Lung (tissue), 12 donors: Measurements from ENCODE around the gene MARK3. TPM values are rescaled to one million over a fixed set of nuclear protein-coding genes. Genes with fewer than 3 reads are reported as not detected.

ENCODE experiments used
- ATAC-seq: fragments of 200-7000 bp; cut with Tn5 transposase; one replicate; pipeline ENCODE4 v1.9.1; 2020; ENCODE audit warnings: moderate number of reproducible peaks; ENCODE audit not compliant: insufficient read depth, low FRiP score
- DNase-seq, 3 donors: peaks; one replicate each; pipeline ENCODE4 v3.0.0-alpha.2; 2013 to 2017
- H3K27ac ChIP-seq, 2 donors: one replicate each; pipeline ENCODE4 v1.5.1; 2013; ENCODE audit warnings: mild to moderate bottlenecking in 2 of 2, moderate library complexity in 2 of 2, control low read depth in 1 of 2, inconsistent platforms in 1 of 2, low read depth in 1 of 2, low read length in 1 of 2
- H3K27me3 ChIP-seq, 3 donors: one replicate each; pipeline ENCODE4 v1.5.1; 2013; ENCODE audit warnings: low read length in 2 of 3; ENCODE audit not compliant: control insufficient read depth in 3 of 3, insufficient read depth in 3 of 3
- H3K36me3 ChIP-seq, 4 donors: one replicate each; pipeline ENCODE4 v1.5.1; 2013; ENCODE audit warnings: low read length in 4 of 4, mild to moderate bottlenecking in 1 of 4, moderate library complexity in 1 of 4; ENCODE audit not compliant: control insufficient read depth in 4 of 4, insufficient read depth in 4 of 4
- H3K4me1 ChIP-seq, 5 donors: one replicate each; pipeline ENCODE4 v1.5.1; 2013; ENCODE audit warnings: low read length in 5 of 5, mild to moderate bottlenecking in 2 of 5, moderate library complexity in 1 of 5; ENCODE audit not compliant: control insufficient read depth in 5 of 5, insufficient read depth in 5 of 5
- H3K4me3 ChIP-seq: one replicate; pipeline ENCODE4 v1.5.1; 2013; ENCODE audit warnings: mild to moderate bottlenecking, control low read depth, moderate library complexity
- H3K9ac ChIP-seq, 2 donors: one replicate each; pipeline ENCODE4 v1.5.1; 2013; ENCODE audit warnings: low read length in 2 of 2, control low read depth in 1 of 2; ENCODE audit not compliant: insufficient read depth in 1 of 2
- H3K9me3 ChIP-seq, 4 donors: one replicate each; pipeline ENCODE4 v1.5.1; 2013; ENCODE audit warnings: low read length in 3 of 4, mild to moderate bottlenecking in 1 of 4, moderate library complexity in 1 of 4; ENCODE audit not compliant: control insufficient read depth in 4 of 4, insufficient read depth in 3 of 4
- WGBS, 2 donors: extraction: QIAGEN DNeasy Blood & Tissue Kit; methylation state at CpG; one replicate each; pipeline ENCODE4 v1.1.7; 2013; 5-methylcytosine and 5-hydroxymethylcytosine counted together
- polyA plus RNA-seq, 2 donors: library from polyadenylated mRNA; stranded (reverse); fragments of 200-250 nt; gene quantifications; one replicate each; pipeline ENCODE4 v1.2.1, GENCODE V29; 2013
- total RNA-seq, 2 donors: library from RNA; depleted of rRNA in 1 of 2; stranded (reverse); fragments of >200 nt in 1 of 2; gene quantifications; one replicate each; pipeline ENCODE4 v1.2.1, GENCODE V29; 2014 to 2021
- TF ChIP-seq, protein P1 (sequence below): IDR thresholded peaks from 2 replicates; pipeline ENCODE4 v1.5.1; 2012; ENCODE audit warnings: mild to moderate bottlenecking; ENCODE audit errors: control extremely low read depth, extremely low read depth
- donor health status: control.
- donor health status: control.
- donor health status: Bipolar disorder and iron deficiency.
- donor health status: healthy.
- donor health status: DM: yes; HTN: yes; CAD: no.

Gene MARK3
- total and polyA plus RNA-seq, 4 donors: 56.2 to 177 (median 101) TPM

DNA sequence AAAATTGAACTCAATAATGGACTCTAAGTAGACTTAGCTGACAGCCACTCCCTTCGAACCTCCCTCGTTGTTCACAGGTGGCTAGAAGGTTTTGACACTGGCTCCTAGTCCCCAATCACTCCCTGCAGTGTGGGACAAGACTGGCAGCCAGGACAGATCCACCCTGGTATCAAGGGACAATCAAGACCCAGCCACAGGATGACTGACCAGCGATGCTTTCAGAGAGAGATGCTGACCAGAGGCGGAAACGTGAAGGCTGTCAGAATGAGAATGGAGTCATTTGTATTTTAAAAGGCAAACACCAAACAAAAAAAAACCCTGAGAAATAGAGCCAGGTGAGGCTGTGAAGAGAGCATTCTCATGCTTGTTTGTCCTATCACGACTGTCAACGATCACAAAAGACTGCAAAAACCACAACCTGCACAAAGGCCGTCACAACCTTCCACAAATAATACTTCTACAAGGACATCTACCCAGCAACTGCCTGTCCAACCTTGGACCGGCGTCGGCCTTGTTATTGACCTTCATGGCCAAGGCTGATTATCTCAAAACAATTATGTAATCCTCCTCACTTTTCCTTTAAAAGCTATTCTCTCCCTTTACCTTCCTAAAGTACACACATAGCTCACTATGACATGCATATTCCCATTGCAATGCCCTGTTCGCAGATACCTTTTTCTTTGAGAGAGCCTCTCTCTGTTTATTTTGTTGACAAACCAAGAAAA is 38.0 kb upstream of the MARK3 start:
- H3K27me3 ChIP-seq: no peaks in the 10 kb centered on the region
- H3K27ac ChIP-seq: no peak overlapping the region
- no peaks in the 10 kb centered on the region for H3K4me1 ChIP-seq
- peaks cover 11 to 21% (median 14%) of the 10 kb centered on the region in 4 donors for H3K36me3 ChIP-seq
- H3K9ac ChIP-seq: no peak overlapping the region
- TF ChIP-seq, protein P1, sequence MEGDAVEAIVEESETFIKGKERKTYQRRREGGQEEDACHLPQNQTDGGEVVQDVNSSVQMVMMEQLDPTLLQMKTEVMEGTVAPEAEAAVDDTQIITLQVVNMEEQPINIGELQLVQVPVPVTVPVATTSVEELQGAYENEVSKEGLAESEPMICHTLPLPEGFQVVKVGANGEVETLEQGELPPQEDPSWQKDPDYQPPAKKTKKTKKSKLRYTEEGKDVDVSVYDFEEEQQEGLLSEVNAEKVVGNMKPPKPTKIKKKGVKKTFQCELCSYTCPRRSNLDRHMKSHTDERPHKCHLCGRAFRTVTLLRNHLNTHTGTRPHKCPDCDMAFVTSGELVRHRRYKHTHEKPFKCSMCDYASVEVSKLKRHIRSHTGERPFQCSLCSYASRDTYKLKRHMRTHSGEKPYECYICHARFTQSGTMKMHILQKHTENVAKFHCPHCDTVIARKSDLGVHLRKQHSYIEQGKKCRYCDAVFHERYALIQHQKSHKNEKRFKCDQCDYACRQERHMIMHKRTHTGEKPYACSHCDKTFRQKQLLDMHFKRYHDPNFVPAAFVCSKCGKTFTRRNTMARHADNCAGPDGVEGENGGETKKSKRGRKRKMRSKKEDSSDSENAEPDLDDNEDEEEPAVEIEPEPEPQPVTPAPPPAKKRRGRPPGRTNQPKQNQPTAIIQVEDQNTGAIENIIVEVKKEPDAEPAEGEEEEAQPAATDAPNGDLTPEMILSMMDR: no peak
- H3K9me3 ChIP-seq: no peaks in the 10 kb centered on the region
- no peak overlapping the region for H3K4me3 ChIP-seq
- ATAC-seq (no peak), DNase-seq (no peak)
- 68 to 77% methylated on average over 12 of the region's 12 CpGs for WGBS, 2 donors

DNA sequence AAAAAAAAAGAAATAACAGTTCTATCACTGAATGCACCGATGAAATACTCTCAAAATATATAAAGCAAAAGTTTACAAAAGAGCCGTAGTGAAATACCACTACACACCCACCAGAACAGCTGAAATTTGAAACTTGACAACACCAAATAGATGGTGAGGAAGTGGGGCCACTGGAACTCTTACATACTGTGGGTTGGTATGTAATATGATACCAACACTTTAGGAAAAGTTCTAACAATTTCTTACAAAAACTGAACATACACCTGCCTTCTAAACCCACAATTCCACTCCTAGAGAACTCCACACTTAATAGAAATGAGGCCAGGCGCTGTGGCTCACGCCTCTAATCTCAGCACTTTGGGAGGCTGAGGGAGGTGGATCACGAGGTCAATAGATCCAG is 37.1 kb upstream of the MARK3 start:
- Histone ChIP-seq H3K9ac (no peak overlapping the region), H3K27ac (no peak overlapping the region), H3K36me3 (peaks cover 3 to 14% (median 11%) of the 10 kb centered on the region in 4 donors), H3K4me3 (no peak overlapping the region), H3K27me3 (no peaks in the 10 kb centered on the region), H3K4me1 (no peaks in the 10 kb centered on the region), H3K9me3 (no peaks in the 10 kb centered on the region)
- DNase-seq: no peak
- WGBS, 2 donors: 77 to 86% methylated on average over 5 of the region's 5 CpGs
- no peak for ATAC-seq
- TF ChIP-seq, protein P1: no peak

- 91 to 92% methylated on average over 13 of the region's 13 CpGs for WGBS, 2 donors
- ATAC-seq: no peak
- TF ChIP-seq, protein P1: no peak
Observed at GRCh38 chr14:103349982-103350381, 35.2 kb upstream of the MARK3 start.

More at GRCh38 chr14:103349982-103350381, 35.2 kb upstream of the MARK3 start:
- no peaks in the 10 kb centered on the region for H3K27me3 ChIP-seq
- no peaks in the 10 kb centered on the region for H3K9me3 ChIP-seq
- no peaks in the 10 kb centered on the region for H3K4me1 ChIP-seq
- H3K36me3 ChIP-seq: peaks cover 0 to 2% (median under 1%) of the 10 kb centered on the region in 4 donors
- no peak for DNase-seq
- no peak overlapping the region for H3K4me3 ChIP-seq
- no peak overlapping the region for H3K27ac ChIP-seq
- H3K9ac ChIP-seq: no peak overlapping the region
